SK-N-SH treated with all-trans-retinoic acid at 6 μM for 48 hours (cell line): ENCODE measurements around the gene PLGRKT.

Source experiments
- ATAC-seq: fragments of 200-7000 bp; cut with Tn5 transposase; 3 replicates; pipeline ENCODE4 v1.9.1; 2020; ENCODE audit warnings: mild to moderate bottlenecking, moderate library complexity
- ARNTL ChIP-seq: fragments of 450-650 bp; formaldehyde crosslinking; IDR thresholded peaks from 2 replicates; pipeline ENCODE4 v1.5.0; 2020; ENCODE audit warnings: low read depth, mild to moderate bottlenecking, moderate library complexity, borderline replicate concordance
- BACH2 ChIP-seq: fragments of 250-450 bp; sonication (Bioruptor Pico); IDR thresholded peaks from 2 replicates; pipeline ENCODE4 v1.9.0; 2021; ENCODE audit warnings: mild to moderate bottlenecking, borderline replicate concordance
- CSDC2 ChIP-seq: fragments of 250-450 bp; sonication (Bioruptor Pico); IDR thresholded peaks from 2 replicates; pipeline ENCODE4 v1.5.0; 2020; ENCODE audit warnings: mild to moderate bottlenecking, moderate library complexity
- ESRRG ChIP-seq: fragments of 250-450 bp; sonication (Bioruptor Pico); IDR thresholded peaks from 2 replicates; pipeline ENCODE4 v1.6.1; 2021; ENCODE audit warnings: mild to moderate bottlenecking
- GLIS3 ChIP-seq: fragments of 250-450 bp; sonication (Bioruptor Pico); IDR thresholded peaks from 2 replicates; pipeline ENCODE4 v1.5.0; 2020; ENCODE audit warnings: mild to moderate bottlenecking, moderate library complexity
- ISL1 ChIP-seq: fragments of 250-450 bp; sonication (Bioruptor Pico); IDR thresholded peaks from 2 replicates; pipeline ENCODE4 v2.1.2; 2022; ENCODE audit warnings: mild to moderate bottlenecking, moderate library complexity
- OSR1 ChIP-seq: fragments of 250-450 bp; sonication (Bioruptor Pico); IDR thresholded peaks from 2 replicates; pipeline ENCODE4 v1.8.0; 2022; ENCODE audit warnings: moderate library complexity, mild to moderate bottlenecking, inconsistent platforms
- PPARA ChIP-seq: fragments of 250-450 bp; sonication (Bioruptor Pico); IDR thresholded peaks from 2 replicates; pipeline ENCODE4 v1.5.0; 2020; ENCODE audit warnings: mild to moderate bottlenecking, borderline replicate concordance
- RARB ChIP-seq: fragments of 250-450 bp; sonication (Bioruptor Pico); IDR thresholded peaks from 2 replicates; pipeline ENCODE4 v1.8.0; 2021; ENCODE audit warnings: mild to moderate bottlenecking, moderate library complexity
- SNAI2 ChIP-seq: fragments of 250-450 bp; sonication (Bioruptor Pico); IDR thresholded peaks from 2 replicates; pipeline ENCODE4 v1.5.0; 2020; ENCODE audit warnings: mild to moderate bottlenecking, moderate library complexity
- TCF4 ChIP-seq: fragments of 250-450 bp; sonication (Bioruptor Pico); IDR thresholded peaks from 2 replicates; pipeline ENCODE4 v1.8.0; 2021; ENCODE audit warnings: mild to moderate bottlenecking, moderate library complexity, borderline replicate concordance
- TOX ChIP-seq: fragments of 250-450 bp; sonication (Bioruptor Pico); IDR thresholded peaks from 2 replicates; pipeline ENCODE4 v1.8.0; 2021; ENCODE audit warnings: mild to moderate bottlenecking, moderate library complexity, borderline replicate concordance
- ZC3H10 ChIP-seq: fragments of 250-450 bp; sonication (Bioruptor Pico); IDR thresholded peaks from 2 replicates; pipeline ENCODE4 v1.5.1; 2021; ENCODE audit warnings: mild to moderate bottlenecking, moderate library complexity
- ZFP3 ChIP-seq: fragments of 250-450 bp; sonication (Bioruptor Pico); IDR thresholded peaks from 2 replicates; pipeline ENCODE4 v1.5.0; 2020; ENCODE audit warnings: mild to moderate bottlenecking, moderate library complexity
- ZFP30 ChIP-seq: fragments of 450-650 bp; formaldehyde crosslinking; IDR thresholded peaks from 2 replicates; pipeline ENCODE4 v1.5.0; 2022; ENCODE audit warnings: mild to moderate bottlenecking, moderate library complexity
- ZNF565 ChIP-seq: fragments of 450-650 bp; formaldehyde crosslinking; conservative IDR thresholded peaks from 2 replicates; pipeline ENCODE4 v1.5.0; 2020; ENCODE audit warnings: low read depth, mild to moderate bottlenecking, moderate library complexity
- ZNF70 ChIP-seq: fragments of 450-650 bp; formaldehyde crosslinking; IDR thresholded peaks from 2 replicates; pipeline ENCODE4 v1.5.0; 2020; ENCODE audit warnings: mild to moderate bottlenecking, moderate library complexity
- ZNF8 ChIP-seq: fragments of 450-650 bp; formaldehyde crosslinking; IDR thresholded peaks from 2 replicates; pipeline ENCODE4 v1.5.0; 2020; ENCODE audit warnings: mild to moderate bottlenecking, moderate library complexity
- TF ChIP-seq, protein P1 (sequence below): fragments of 250-450 bp; sonication (Bioruptor Pico); IDR thresholded peaks from 2 replicates; pipeline ENCODE4 v1.5.0; 2020; ENCODE audit warnings: mild to moderate bottlenecking, moderate library complexity
- TF ChIP-seq, protein P2 (sequence below): fragments of 250-450 bp; sonication (Bioruptor Pico); IDR thresholded peaks from 2 replicates; pipeline ENCODE4 v1.8.0; 2020; ENCODE audit warnings: mild to moderate bottlenecking, moderate library complexity, borderline replicate concordance
- TF ChIP-seq, protein P3 (sequence below): fragments of 250-450 bp; sonication (Bioruptor Pico); IDR thresholded peaks from 2 replicates; pipeline ENCODE4 v1.5.1; 2021; ENCODE audit warnings: mild to moderate bottlenecking, moderate library complexity
- TF ChIP-seq, protein P4 (sequence below): fragments of 250-450 bp; sonication (Bioruptor Pico); IDR thresholded peaks from 2 replicates; pipeline ENCODE4 v1.8.0; 2021; ENCODE audit warnings: low read depth, mild to moderate bottlenecking, moderate library complexity, borderline replicate concordance
- TF ChIP-seq, protein P5 (sequence below): fragments of 250-450 bp; sonication (Bioruptor Pico); IDR thresholded peaks from 2 replicates; pipeline ENCODE4 v1.5.1; 2020; ENCODE audit warnings: low read depth, mild to moderate bottlenecking, moderate library complexity

Gene PLGRKT

DNA sequence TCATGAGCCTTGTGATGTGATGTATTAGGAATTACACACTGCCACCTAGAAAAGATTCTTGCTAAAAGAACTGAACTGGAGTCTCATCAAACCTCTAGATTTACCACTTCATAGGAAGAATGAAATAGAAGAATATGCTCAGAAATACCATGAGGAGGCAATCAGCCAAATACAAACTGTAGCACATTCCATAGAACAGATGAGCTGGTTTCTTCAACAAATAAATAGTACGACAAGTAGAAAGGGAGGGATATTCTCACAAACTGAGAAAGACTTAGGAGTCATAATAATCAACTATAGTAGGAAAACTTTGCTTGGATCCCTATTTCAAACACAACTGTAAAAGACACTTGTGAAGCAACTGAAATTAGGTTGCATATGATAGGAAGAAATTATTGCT lies 15.4 kb downstream of the PLGRKT start (continued):
- TF ChIP-seq OSR1: no peak
- TF ChIP-seq, protein P1, sequence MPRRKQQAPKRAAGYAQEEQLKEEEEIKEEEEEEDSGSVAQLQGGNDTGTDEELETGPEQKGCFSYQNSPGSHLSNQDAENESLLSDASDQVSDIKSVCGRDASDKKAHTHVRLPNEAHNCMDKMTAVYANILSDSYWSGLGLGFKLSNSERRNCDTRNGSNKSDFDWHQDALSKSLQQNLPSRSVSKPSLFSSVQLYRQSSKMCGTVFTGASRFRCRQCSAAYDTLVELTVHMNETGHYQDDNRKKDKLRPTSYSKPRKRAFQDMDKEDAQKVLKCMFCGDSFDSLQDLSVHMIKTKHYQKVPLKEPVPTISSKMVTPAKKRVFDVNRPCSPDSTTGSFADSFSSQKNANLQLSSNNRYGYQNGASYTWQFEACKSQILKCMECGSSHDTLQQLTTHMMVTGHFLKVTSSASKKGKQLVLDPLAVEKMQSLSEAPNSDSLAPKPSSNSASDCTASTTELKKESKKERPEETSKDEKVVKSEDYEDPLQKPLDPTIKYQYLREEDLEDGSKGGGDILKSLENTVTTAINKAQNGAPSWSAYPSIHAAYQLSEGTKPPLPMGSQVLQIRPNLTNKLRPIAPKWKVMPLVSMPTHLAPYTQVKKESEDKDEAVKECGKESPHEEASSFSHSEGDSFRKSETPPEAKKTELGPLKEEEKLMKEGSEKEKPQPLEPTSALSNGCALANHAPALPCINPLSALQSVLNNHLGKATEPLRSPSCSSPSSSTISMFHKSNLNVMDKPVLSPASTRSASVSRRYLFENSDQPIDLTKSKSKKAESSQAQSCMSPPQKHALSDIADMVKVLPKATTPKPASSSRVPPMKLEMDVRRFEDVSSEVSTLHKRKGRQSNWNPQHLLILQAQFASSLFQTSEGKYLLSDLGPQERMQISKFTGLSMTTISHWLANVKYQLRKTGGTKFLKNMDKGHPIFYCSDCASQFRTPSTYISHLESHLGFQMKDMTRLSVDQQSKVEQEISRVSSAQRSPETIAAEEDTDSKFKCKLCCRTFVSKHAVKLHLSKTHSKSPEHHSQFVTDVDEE (CRISPR knock-in tag): no peak
- TF ChIP-seq, all 23 proteins: peak for 0

DNA sequence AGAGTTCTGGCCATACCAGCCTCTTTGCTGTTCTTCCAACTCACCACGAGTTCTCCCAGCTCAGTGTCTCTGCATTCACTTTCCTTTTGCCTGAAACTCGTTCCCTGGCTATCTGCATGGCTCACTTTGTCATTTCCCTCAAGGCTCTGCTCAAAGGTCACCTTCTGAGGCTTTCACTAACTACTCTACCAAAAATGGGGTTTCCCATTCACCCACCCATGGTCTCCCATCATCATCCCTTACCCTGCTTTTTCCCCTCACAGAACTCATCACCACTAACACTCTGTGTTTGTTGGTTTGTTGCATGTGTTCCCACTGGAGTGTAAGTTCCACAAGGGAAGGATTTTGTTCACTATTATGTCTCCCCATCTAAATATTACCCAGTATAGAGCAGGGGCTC lies 16.6 kb downstream of the PLGRKT start:
- ATAC-seq: no peak
- TF ChIP-seq, protein P2, sequence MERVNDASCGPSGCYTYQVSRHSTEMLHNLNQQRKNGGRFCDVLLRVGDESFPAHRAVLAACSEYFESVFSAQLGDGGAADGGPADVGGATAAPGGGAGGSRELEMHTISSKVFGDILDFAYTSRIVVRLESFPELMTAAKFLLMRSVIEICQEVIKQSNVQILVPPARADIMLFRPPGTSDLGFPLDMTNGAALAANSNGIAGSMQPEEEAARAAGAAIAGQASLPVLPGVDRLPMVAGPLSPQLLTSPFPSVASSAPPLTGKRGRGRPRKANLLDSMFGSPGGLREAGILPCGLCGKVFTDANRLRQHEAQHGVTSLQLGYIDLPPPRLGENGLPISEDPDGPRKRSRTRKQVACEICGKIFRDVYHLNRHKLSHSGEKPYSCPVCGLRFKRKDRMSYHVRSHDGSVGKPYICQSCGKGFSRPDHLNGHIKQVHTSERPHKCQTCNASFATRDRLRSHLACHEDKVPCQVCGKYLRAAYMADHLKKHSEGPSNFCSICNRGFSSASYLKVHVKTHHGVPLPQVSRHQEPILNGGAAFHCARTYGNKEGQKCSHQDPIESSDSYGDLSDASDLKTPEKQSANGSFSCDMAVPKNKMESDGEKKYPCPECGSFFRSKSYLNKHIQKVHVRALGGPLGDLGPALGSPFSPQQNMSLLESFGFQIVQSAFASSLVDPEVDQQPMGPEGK: no peak
- TF ChIP-seq OSR1 (no peak), ZNF70 (no peak), ZFP30 (CRISPR knock-in tag) (no peak), ZC3H10 (no peak), ESRRG (no peak), TCF4 (CRISPR knock-in tag) (no peak), ARNTL (CRISPR knock-in tag) (no peak), SNAI2 (no peak), RARB (CRISPR knock-in tag) (no peak), BACH2 (CRISPR knock-in tag) (no peak), CSDC2 (CRISPR knock-in tag) (no peak), GLIS3 (no peak), ISL1 (CRISPR knock-in tag) (no peak), PPARA (CRISPR knock-in tag) (no peak), ZNF565 (CRISPR knock-in tag) (no peak)
- TF ChIP-seq, protein P1 (CRISPR knock-in tag): no peak
- TF ChIP-seq, protein P3, sequence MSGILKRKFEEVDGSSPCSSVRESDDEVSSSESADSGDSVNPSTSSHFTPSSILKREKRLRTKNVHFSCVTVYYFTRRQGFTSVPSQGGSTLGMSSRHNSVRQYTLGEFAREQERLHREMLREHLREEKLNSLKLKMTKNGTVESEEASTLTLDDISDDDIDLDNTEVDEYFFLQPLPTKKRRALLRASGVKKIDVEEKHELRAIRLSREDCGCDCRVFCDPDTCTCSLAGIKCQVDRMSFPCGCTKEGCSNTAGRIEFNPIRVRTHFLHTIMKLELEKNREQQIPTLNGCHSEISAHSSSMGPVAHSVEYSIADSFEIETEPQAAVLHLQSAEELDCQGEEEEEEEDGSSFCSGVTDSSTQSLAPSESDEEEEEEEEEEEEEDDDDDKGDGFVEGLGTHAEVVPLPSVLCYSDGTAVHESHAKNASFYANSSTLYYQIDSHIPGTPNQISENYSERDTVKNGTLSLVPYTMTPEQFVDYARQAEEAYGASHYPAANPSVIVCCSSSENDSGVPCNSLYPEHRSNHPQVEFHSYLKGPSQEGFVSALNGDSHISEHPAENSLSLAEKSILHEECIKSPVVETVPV: no peak
- TF ChIP-seq, protein P4, sequence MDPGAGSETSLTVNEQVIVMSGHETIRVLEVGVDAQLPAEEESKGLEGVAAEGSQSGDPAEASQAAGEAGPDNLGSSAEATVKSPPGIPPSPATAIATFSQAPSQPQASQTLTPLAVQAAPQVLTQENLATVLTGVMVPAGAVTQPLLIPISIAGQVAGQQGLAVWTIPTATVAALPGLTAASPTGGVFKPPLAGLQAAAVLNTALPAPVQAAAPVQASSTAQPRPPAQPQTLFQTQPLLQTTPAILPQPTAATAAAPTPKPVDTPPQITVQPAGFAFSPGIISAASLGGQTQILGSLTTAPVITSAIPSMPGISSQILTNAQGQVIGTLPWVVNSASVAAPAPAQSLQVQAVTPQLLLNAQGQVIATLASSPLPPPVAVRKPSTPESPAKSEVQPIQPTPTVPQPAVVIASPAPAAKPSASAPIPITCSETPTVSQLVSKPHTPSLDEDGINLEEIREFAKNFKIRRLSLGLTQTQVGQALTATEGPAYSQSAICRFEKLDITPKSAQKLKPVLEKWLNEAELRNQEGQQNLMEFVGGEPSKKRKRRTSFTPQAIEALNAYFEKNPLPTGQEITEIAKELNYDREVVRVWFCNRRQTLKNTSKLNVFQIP (CRISPR knock-in tag): no peak

DNA sequence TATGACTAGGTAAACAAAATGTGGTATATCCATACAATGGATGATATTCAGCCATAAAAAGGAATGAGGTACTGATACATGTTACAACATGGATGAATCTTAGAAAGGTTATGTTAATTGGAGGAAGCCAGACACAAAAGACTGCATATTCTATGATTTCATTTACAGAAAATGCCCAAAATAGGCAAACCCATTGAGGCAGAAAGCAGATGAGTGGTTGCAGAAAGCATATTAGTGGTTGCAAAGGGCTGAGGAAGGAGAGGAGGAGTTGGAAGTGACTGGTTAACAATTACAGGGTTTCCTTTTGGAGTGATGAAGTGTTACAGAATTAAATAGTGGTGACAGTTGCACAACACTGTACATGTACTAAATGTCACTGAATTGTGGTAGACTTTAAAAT lies 17.7 kb downstream of the PLGRKT start:
- no peak for ATAC-seq
- TF ChIP-seq, protein P5, sequence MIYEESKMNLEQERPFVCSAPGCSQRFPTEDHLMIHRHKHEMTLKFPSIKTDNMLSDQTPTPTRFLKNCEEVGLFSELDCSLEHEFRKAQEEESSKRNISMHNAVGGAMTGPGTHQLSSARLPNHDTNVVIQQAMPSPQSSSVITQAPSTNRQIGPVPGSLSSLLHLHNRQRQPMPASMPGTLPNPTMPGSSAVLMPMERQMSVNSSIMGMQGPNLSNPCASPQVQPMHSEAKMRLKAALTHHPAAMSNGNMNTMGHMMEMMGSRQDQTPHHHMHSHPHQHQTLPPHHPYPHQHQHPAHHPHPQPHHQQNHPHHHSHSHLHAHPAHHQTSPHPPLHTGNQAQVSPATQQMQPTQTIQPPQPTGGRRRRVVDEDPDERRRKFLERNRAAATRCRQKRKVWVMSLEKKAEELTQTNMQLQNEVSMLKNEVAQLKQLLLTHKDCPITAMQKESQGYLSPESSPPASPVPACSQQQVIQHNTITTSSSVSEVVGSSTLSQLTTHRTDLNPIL (CRISPR knock-in tag): no peak
- TF ChIP-seq ZNF8 (CRISPR knock-in tag) (no peak), TCF4 (CRISPR knock-in tag) (no peak), BACH2 (CRISPR knock-in tag) (no peak), GLIS3 (no peak), ZFP3 (CRISPR knock-in tag) (no peak), TOX (CRISPR knock-in tag) (no peak)
- TF ChIP-seq, protein P2: no peak
- TF ChIP-seq, protein P1 (CRISPR knock-in tag): no peak
